ENCODE measurements around the gene VANGL1. TPM values are rescaled to one million over a fixed set of nuclear protein-coding genes. Genes with fewer than 3 reads are reported as not detected.

The VANGL1 gene
- total RNA-seq, 1 donor from 2014 or later, result 9.1 TPM

GRCh38 chr1:115643666-115644065 is 1.9 kb downstream of the VANGL1 start:
- DNase-seq (ENCODE audit: low read depth), result no peak

- DNase-seq (ENCODE audit: low read depth), result no peak
These were observed 2.3 kb downstream of the VANGL1 start for GRCh38 chr1:115644109-115644508.

GRCh38 chr1:115647047-115647446 is 5.3 kb downstream of the VANGL1 start:
- DNase-seq (ENCODE audit: low read depth), result peak; percentile 67

- DNase-seq (ENCODE audit: low read depth), result no peak
These were observed 5.7 kb downstream of the VANGL1 start for GRCh38 chr1:115647507-115647906.

- DNase-seq (ENCODE audit: low read depth), result no peak
These were observed 6.3 kb downstream of the VANGL1 start for GRCh38 chr1:115647919-115648650.

- DNase-seq (ENCODE audit: low read depth), result no peak
These were observed 7.2 kb downstream of the VANGL1 start for GRCh38 chr1:115648717-115649691.

- DNase-seq (ENCODE audit: low read depth), result no peak
These were observed 8.2 kb downstream of the VANGL1 start for GRCh38 chr1:115649964-115650363.

- DNase-seq (ENCODE audit: low read depth), result no peak
These were observed 9.2 kb downstream of the VANGL1 start for GRCh38 chr1:115650961-115651360.

- DNase-seq (ENCODE audit: low read depth), result no peak
These were observed 9.6 kb downstream of the VANGL1 start for GRCh38 chr1:115651391-115651790.

- no peak for DNase-seq (ENCODE audit: low read depth)
These were observed 10.5 kb downstream of the VANGL1 start for GRCh38 chr1:115652236-115652788.

GRCh38 chr1:115654125-115654524 is 12.4 kb downstream of the VANGL1 start:
- DNase-seq (ENCODE audit: low read depth), result peak; percentile 86

GRCh38 chr1:115654663-115655305 is 13.0 kb downstream of the VANGL1 start:
- DNase-seq (ENCODE audit: low read depth), result peak; percentile 60

GRCh38 chr1:115655306-115655663 is 13.5 kb downstream of the VANGL1 start:
- DNase-seq (ENCODE audit: low read depth), result no peak

GRCh38 chr1:115655916-115656315 is 14.1 kb downstream of the VANGL1 start:
- DNase-seq (ENCODE audit: low read depth), result no peak

- no peak for DNase-seq (ENCODE audit: low read depth)
These were observed 14.8 kb downstream of the VANGL1 start for GRCh38 chr1:115656461-115657077.

GRCh38 chr1:115658646-115659045 is 16.9 kb downstream of the VANGL1 start:
- no peak for DNase-seq (ENCODE audit: low read depth)

- DNase-seq (ENCODE audit: low read depth), result no peak
These were observed 18.4 kb downstream of the VANGL1 start for GRCh38 chr1:115660151-115660550.

- no peak for DNase-seq (ENCODE audit: low read depth)
These were observed 19.4 kb downstream of the VANGL1 start for GRCh38 chr1:115661157-115661556.

GRCh38 chr1:115665319-115666096 is 23.7 kb downstream of the VANGL1 start:
- DNase-seq (ENCODE audit: low read depth), result no peak

- DNase-seq (ENCODE audit: low read depth), result peak; percentile 34
These were observed 24.4 kb downstream of the VANGL1 start for GRCh38 chr1:115666206-115666605.

Data from myocyte (in vitro differentiated cells).